H1 (cell line): Measurements from ENCODE around the gene CHD3. TPM values are rescaled to one million over a fixed set of nuclear protein-coding genes. Genes with fewer than 3 reads are reported as not detected.

Experiments
- CTCF ChIA-PET: fragments of 300-600 bp; sonication (Branson Sonifier 250); formaldehyde crosslinking; loops from one replicate; lab custom pipeline; 2021; ENCODE audit not compliant: partially characterized antibody; lab: Charles Lee
- POLR2A ChIA-PET: fragments of 300-600 bp; sonication (Branson Sonifier 250); formaldehyde crosslinking; loops from one replicate; lab custom pipeline; 2021; ENCODE audit warnings: inconsistent platforms; ENCODE audit not compliant: partially characterized antibody; lab: Charles Lee
- DNase-seq, 2 experiments: peaks; one replicate each; pipeline versions ENCODE4 v3.0.0 to v3.0.0-alpha.2; 2010 to 2022; ENCODE audit warnings: low spot score in 2 of 2, low read depth in 1 of 2, mixed read lengths in 1 of 2
- FAIRE-seq: peaks from 2 replicates; lab custom pipeline; 2011; peaks lifted over from hg19 to GRCh38; lab: Jason Lieb, UNC
- H2AFZ ChIP-seq: 2 replicates; pipeline ENCODE4 v1.8.1; 2012; ENCODE audit warnings: low read length, inconsistent platforms
- H2AK5ac ChIP-seq: 2 replicates; pipeline ENCODE4 v1.6.1; 2013; ENCODE audit warnings: low read depth, low read length
- H2BK120ac ChIP-seq: replicated peaks from 2 replicates; pipeline ENCODE3; 2013; ENCODE audit warnings: low read depth, low read length, inconsistent platforms
- H2BK12ac ChIP-seq: 2 replicates; pipeline ENCODE4 v1.6.1; 2013; ENCODE audit warnings: low read depth, low read length
- H2BK15ac ChIP-seq: 2 replicates; pipeline ENCODE4 v1.6.1; 2013; ENCODE audit warnings: low read length
- H2BK20ac ChIP-seq: 2 replicates; pipeline ENCODE4 v1.6.1; 2013; ENCODE audit warnings: low read length
- H2BK5ac ChIP-seq: 2 replicates; pipeline ENCODE4 v1.6.1; 2013; ENCODE audit warnings: low read depth, low read length
- H3K14ac ChIP-seq: 2 replicates; pipeline ENCODE4 v1.6.1; 2013; ENCODE audit warnings: inconsistent platforms; ENCODE audit not compliant: insufficient read length
- H3K18ac ChIP-seq: 2 replicates; pipeline ENCODE4 v1.6.1; 2013; ENCODE audit warnings: low read length; ENCODE audit errors: extremely low read depth
- H3K23ac ChIP-seq: 2 replicates; pipeline ENCODE4 v1.6.1; 2013; ENCODE audit warnings: inconsistent platforms; ENCODE audit not compliant: insufficient read length
- H3K23me2 ChIP-seq: 2 replicates; pipeline ENCODE4 v1.6.1; 2013; ENCODE audit warnings: low read depth, low read length
- H3K27ac ChIP-seq: 2 replicates; pipeline ENCODE4 v1.6.1; 2011; ENCODE audit warnings: low read depth, low read length, inconsistent platforms
- H3K27me3 ChIP-seq, 4 experiments: replicated peaks in 1 of 4; 1 replicate in 1 of 4; 2 replicates in 3 of 4; pipeline versions ENCODE4 v1.6.1 to v1.8.1; 2011 to 2013; ENCODE audit warnings: low read length in 3 of 4, mild to moderate bottlenecking in 3 of 4, inconsistent platforms in 2 of 4, mixed read lengths in 2 of 4, moderate library complexity in 1 of 4; ENCODE audit not compliant: control insufficient read depth in 3 of 4, insufficient read depth in 3 of 4; ENCODE audit errors: extremely low read depth in 1 of 4
- H3K36me3 ChIP-seq, 4 experiments: 2 replicates each; pipeline versions ENCODE4 v1.6.1 to v1.8.1; 2011 to 2013; ENCODE audit warnings: mild to moderate bottlenecking in 4 of 4, low read length in 3 of 4, moderate library complexity in 2 of 4, control low read depth in 1 of 4, inconsistent platforms in 1 of 4; ENCODE audit not compliant: insufficient read depth in 4 of 4, control insufficient read depth in 2 of 4
- H3K4ac ChIP-seq: replicated peaks from 2 replicates; pipeline ENCODE3; 2013; ENCODE audit warnings: low read length, low read depth, mixed read lengths, inconsistent platforms; ENCODE audit not compliant: insufficient read length
- H3K4me1 ChIP-seq, 4 experiments: replicated peaks in 1 of 4; 1 replicate in 1 of 4; 2 replicates in 3 of 4; pipeline versions ENCODE4 v1.6.1 to v1.8.1; 2011 to 2013; ENCODE audit warnings: low read length in 3 of 4, inconsistent platforms in 2 of 4, mixed read lengths in 1 of 4; ENCODE audit not compliant: insufficient read depth in 4 of 4, control insufficient read depth in 3 of 4
- H3K4me2 ChIP-seq, 2 experiments: 2 replicates each; pipeline versions ENCODE4 v1.6.1 to v1.8.1; 2011 to 2013; ENCODE audit warnings: low read depth in 2 of 2, low read length in 2 of 2, control low read depth in 1 of 2, inconsistent platforms in 1 of 2, mild to moderate bottlenecking in 1 of 2; ENCODE audit not compliant: insufficient read depth in 1 of 2
- H3K4me3 ChIP-seq, 4 experiments: fragments of 200-600, 300-600 bp in 1 of 4; sonication (generic), shearing (Covaris generic), sonication (Bioruptor Twin) in 1 of 4; 2 replicates each; pipeline versions ENCODE4 v1.5.1 to v1.8.1; 2011 to 2016; ENCODE audit warnings: low read length in 4 of 4, low read depth in 3 of 4, control low read depth in 2 of 4, inconsistent platforms in 2 of 4, mild to moderate bottlenecking in 2 of 4, mixed read lengths in 1 of 4, moderate library complexity in 1 of 4; ENCODE audit not compliant: insufficient read depth in 2 of 4; ENCODE audit errors: extremely low read depth in 1 of 4
- H3K56ac ChIP-seq: replicated peaks from 2 replicates; pipeline ENCODE3; 2013; ENCODE audit warnings: low read depth, mild to moderate bottlenecking, mixed read lengths, low read length, inconsistent platforms; ENCODE audit not compliant: insufficient read length
- H3K79me1 ChIP-seq: 2 replicates; pipeline ENCODE4 v1.6.1; 2013; ENCODE audit warnings: low read depth, low read length, control low read depth
- H3K79me2 ChIP-seq, 2 experiments: 2 replicates each; pipeline versions ENCODE4 v1.6.1 to v1.8.1; 2012 to 2013; ENCODE audit warnings: low read length in 2 of 2, mild to moderate bottlenecking in 2 of 2, inconsistent platforms in 1 of 2; ENCODE audit not compliant: insufficient read depth in 2 of 2, control insufficient read depth in 1 of 2
- H3K9ac ChIP-seq, 4 experiments: replicated peaks in 1 of 4; 1 replicate in 1 of 4; 2 replicates in 3 of 4; pipeline versions ENCODE4 v1.6.1 to v1.8.1; 2011 to 2013; ENCODE audit warnings: low read depth in 3 of 4, low read length in 3 of 4, control low read depth in 2 of 4, mild to moderate bottlenecking in 2 of 4, moderate library complexity in 2 of 4, inconsistent platforms in 1 of 4; ENCODE audit errors: extremely low read depth in 1 of 4
- H3K9me3 ChIP-seq, 2 experiments: 2 replicates each; pipeline versions ENCODE4 v1.6.1 to v1.8.1; 2012 to 2013; ENCODE audit warnings: mild to moderate bottlenecking in 2 of 2, moderate library complexity in 2 of 2, control low read depth in 1 of 2, inconsistent platforms in 1 of 2, low read depth in 1 of 2, low read length in 1 of 2, mixed read lengths in 1 of 2; ENCODE audit not compliant: insufficient read depth in 2 of 2
- H4K20me1 ChIP-seq, 2 experiments: replicated peaks in 1 of 2; 2 replicates each; pipeline versions ENCODE3 to v1.8.1; 2011 to 2013; ENCODE audit warnings: inconsistent platforms in 2 of 2, low read length in 2 of 2, mild to moderate bottlenecking in 1 of 2; ENCODE audit not compliant: insufficient read depth in 2 of 2, control insufficient read depth in 1 of 2
- H4K5ac ChIP-seq: 2 replicates; pipeline ENCODE4 v1.6.1; 2013; ENCODE audit warnings: low read length, low read depth, mixed read lengths, inconsistent platforms; ENCODE audit not compliant: insufficient read length
- H4K8ac ChIP-seq: 2 replicates; pipeline ENCODE4 v1.8.0; 2013; ENCODE audit warnings: mild to moderate bottlenecking, moderate library complexity, low read length, inconsistent platforms; ENCODE audit not compliant: insufficient read depth; ENCODE audit errors: extremely low read depth
- H4K91ac ChIP-seq: replicated peaks from 2 replicates; pipeline ENCODE3; 2013; ENCODE audit warnings: low read length, mixed read lengths, inconsistent platforms; ENCODE audit not compliant: insufficient read length
- BACH1 ChIP-seq: IDR thresholded peaks from 2 replicates; pipeline ENCODE4 v1.6.1; 2012; ENCODE audit warnings: low read length, improper control_type of control experiment
- CBX8 ChIP-seq: fragments of 300-800, 300-1000 bp; sonication (generic); IDR thresholded peaks from 2 replicates; pipeline ENCODE4 v1.7.1; 2016; ENCODE audit warnings: low read depth, low read length, borderline replicate concordance
- E2F6 ChIP-seq: IDR thresholded peaks from 2 replicates; pipeline ENCODE4 v1.6.1; 2012; ENCODE audit warnings: inconsistent platforms
- HDAC6 ChIP-seq: IDR thresholded peaks from one replicate; pipeline ENCODE4 v1.7.1; 2012; ENCODE audit warnings: low read depth, mild to moderate bottlenecking, inconsistent platforms, low read length, moderate library complexity
- JUND ChIP-seq: IDR thresholded peaks from 2 replicates; pipeline ENCODE4 v1.6.1; 2011; ENCODE audit warnings: mild to moderate bottlenecking, improper control_type of control experiment, low read length
- NANOG ChIP-seq: IDR thresholded peaks from 2 replicates; pipeline ENCODE4 v1.6.1; 2011; ENCODE audit warnings: low read length, low read depth, mild to moderate bottlenecking, inconsistent platforms; ENCODE audit not compliant: insufficient read depth, poor library complexity, severe bottlenecking
- NRF1 ChIP-seq: IDR thresholded peaks from 2 replicates; pipeline ENCODE4 v1.6.1; 2011; ENCODE audit warnings: mild to moderate bottlenecking, low read depth, low read length, improper control_type of control experiment
- POLR2A ChIP-seq, 2 experiments: IDR thresholded peaks; 1 replicate in 1 of 2; 2 replicates in 1 of 2; pipeline ENCODE4 v1.6.1; 2011; ENCODE audit warnings: low read depth in 2 of 2, low read length in 2 of 2, mild to moderate bottlenecking in 2 of 2; ENCODE audit errors: control extremely low read depth in 1 of 2
- RAD21 ChIP-seq, 2 experiments: IDR thresholded peaks in 1 of 2; conservative IDR thresholded peaks in 1 of 2; 2 replicates each; pipeline ENCODE4 v1.6.1; 2011; ENCODE audit warnings: low read depth in 2 of 2, low read length in 2 of 2, improper control_type of control experiment in 1 of 2, inconsistent platforms in 1 of 2, mild to moderate bottlenecking in 1 of 2, moderate library complexity in 1 of 2
- RNF2 ChIP-seq: fragments of 200-900, 300-1000 bp; sonication (generic); IDR thresholded peaks from 2 replicates; pipeline ENCODE4 v1.7.1; 2016; ENCODE audit warnings: borderline replicate concordance, low read depth, mild to moderate bottlenecking, antibody characterized with exemption, low read length; ENCODE audit not compliant: poor library complexity, severe bottlenecking; ENCODE audit errors: missing control alignments
- SRF ChIP-seq: IDR thresholded peaks from 2 replicates; pipeline ENCODE4 v1.6.1; 2011; ENCODE audit warnings: mild to moderate bottlenecking, low read depth, low read length, moderate library complexity
- TAF7 ChIP-seq: optimal IDR thresholded peaks from 2 replicates; pipeline ENCODE3; 2011; ENCODE audit warnings: low read depth, mild to moderate bottlenecking, inconsistent platforms, low read length, moderate library complexity, borderline replicate concordance
- WGBS, 2 experiments: shearing (Covaris generic) in 1 of 2; methylation state at CpG; one replicate each; pipeline versions ENCODE4 v1.1.6 to v1.1.7; 2013 to 2015; ENCODE audit warnings: low lambda C conversion rate in 2 of 2, mixed read lengths in 2 of 2, inconsistent platforms in 1 of 2, low coverage in 1 of 2, missing lambda C conversion rate in 1 of 2; ENCODE audit not compliant: insufficient replicate concordance in 2 of 2, insufficient coverage in 1 of 2, insufficient read length in 1 of 2; ENCODE audit errors: extremely low coverage in 1 of 2, missing lambda C conversion rate in 1 of 2; 5-methylcytosine and 5-hydroxymethylcytosine counted together
- polyA plus RNA-seq, 7 experiments: library from polyadenylated mRNA; depleted of rRNA in 3 of 7; stranded (reverse) in 5 of 7; unstranded in 2 of 7; fragments of >200 nt in 5 of 7; fragments of 200-250 nt in 2 of 7; gene quantifications; 1 replicate in 5 of 7; 2 replicates in 1 of 7; 4 replicates in 1 of 7; pipeline versions ENCODE4 v1.2.1 to v1.2.3, GENCODE V29; 2011 to 2013; ENCODE audit warnings: missing spikeins in 2 of 7, mixed read lengths in 2 of 7
- total RNA-seq: library from RNA; stranded (reverse); fragmentation: NEBNext Ultra II Directional; extraction: Animal tissue kit (Norgen Biotek cat#: 25700); gene quantifications from 2 replicates; pipeline ENCODE4 v1.2.1, GENCODE V29; 2021

CHD3 gene
- total and polyA plus RNA-seq, 2 of the 8 experiments (the other 6 are each of a cell fraction or from before 2014, with no cell fraction given): 12.3 to 12.9 TPM

- WGBS, 2 experiments: 75% methylated on average over 2 of the region's 2 CpGs; no CpG with 5 or more reads in 1 of the 2 experiments
- Histone ChIP-seq H3K9ac (no peak overlapping the region), H3K9me3 (no peaks in the 10 kb centered on the region), H4K5ac (no peak overlapping the region), H3K4me1 (peaks cover 0 to 6% (median 6%) of the 10 kb centered on the region in 4 experiments; a peak in 5 of 7 replicates), H4K8ac (no peak overlapping the region), H3K4me2 (peak overlapping the region in 1 of 2 experiments; percentile 85; a peak in 2 of 4 replicates), H3K14ac (no peak overlapping the region), H3K4ac (no peak overlapping the region), H4K91ac (no peak overlapping the region), H3K79me2 (no peaks in the 10 kb centered on the region), H2BK5ac (no peak overlapping the region), H3K27ac (no peak overlapping the region), H2BK20ac (no peak overlapping the region), H3K23me2 (peaks cover 7% of the 10 kb centered on the region), H2AK5ac (no peak overlapping the region), H2BK120ac (no peak overlapping the region), H3K4me3 (peak overlapping the region in 1 of 4 experiments; percentile 53; a peak in 2 of 8 replicates), H3K27me3 (peaks cover 10 to 34% (median 31%) of the 10 kb centered on the region in 4 experiments), H3K18ac (no peak overlapping the region), H3K56ac (no peak overlapping the region), H3K23ac (no peak overlapping the region), H4K20me1 (peaks cover 0 to 2% of the 10 kb centered on the region in 2 experiments), H2BK12ac (0 out of 2 replicates have a peak overlapping the region, but pooled peaks have one; percentile 43), H3K36me3 (no peaks in the 10 kb centered on the region), H3K79me1 (no peaks in the 10 kb centered on the region), H2AFZ (no peak overlapping the region), H2BK15ac (0 out of 2 replicates have a peak overlapping the region, but pooled peaks have one; percentile 65)
- POLR2A ChIA-PET: interaction anchor here (1.6 kb wide), 1 partner anchor 10 kb away, joined by 4 read pairs; no protein-coding TSS in a partner anchor
- DNase-seq: no peak
- CTCF ChIA-PET: interaction anchor here (0.9 to 6.9 kb wide), 10 partner anchors 9 to 176 kb away, joined by 3 to 64 read pairs (median 4); partner anchors contain the start of genes CNTROB, KCNAB3 and KDM6B
- TF ChIP-seq POLR2A (IDR thresholded peaks at IDR 0.05; ENCODE audit: control extremely low read depth in 1 of 2, low read depth in 2 of 2, low read length in 2 of 2): no peak
- no peak for TF ChIP-seq JUND
- TF ChIP-seq RNF2: no peak
- no peak for TF ChIP-seq CBX8
- no peak for TF ChIP-seq E2F6
- TF ChIP-seq NRF1: no peak
- no peak for TF ChIP-seq HDAC6
- no peak for TF ChIP-seq TAF7
- no peak for TF ChIP-seq BACH1
- TF ChIP-seq NANOG: no peak
- no peak for TF ChIP-seq SRF
- no peak for TF ChIP-seq RAD21 (IDR thresholded peaks at IDR 0.05 in 1 of 2, conservative IDR thresholded peaks at IDR 0.05 in 1 of 2; ENCODE audit: low read depth in 2 of 2, low read length in 2 of 2)
- no peak for FAIRE-seq
Measured at GRCh38 chr17:7916808-7917207, 28.2 kb downstream of the CHD3 start.
